GM12874 (cell line): Measurements from ENCODE around the gene MAP2K2.

Experiments
- TF ChIP-seq, protein P1 (sequence below): IDR thresholded peaks from 2 replicates; pipeline ENCODE4 v1.5.1; 2011; ENCODE audit warnings: low read depth, mild to moderate bottlenecking, control low read depth, low read length, moderate library complexity; ENCODE audit not compliant: insufficient read depth

MAP2K2 gene

DNA sequence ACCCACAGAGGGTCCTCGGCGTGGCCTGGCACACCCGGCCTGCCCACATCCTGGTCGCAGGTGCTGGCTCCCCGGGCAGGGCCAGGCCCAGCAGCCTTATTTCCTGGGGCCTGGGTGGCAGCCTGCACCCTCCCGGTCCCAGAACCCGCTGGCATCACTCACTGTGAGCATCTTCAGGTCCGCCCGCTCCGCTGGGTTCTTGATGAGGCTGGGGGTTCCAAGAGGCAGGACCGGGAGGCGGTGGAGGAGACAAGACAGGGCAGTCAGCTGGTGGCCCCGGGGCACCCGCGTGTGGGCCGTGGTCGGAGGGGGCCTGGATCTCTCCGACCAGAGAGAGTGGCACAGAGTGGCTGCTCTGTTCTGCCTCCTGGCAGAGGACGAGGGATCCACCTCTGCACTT, 29.6 kb downstream of the MAP2K2 start:
- TF ChIP-seq, protein P1, sequence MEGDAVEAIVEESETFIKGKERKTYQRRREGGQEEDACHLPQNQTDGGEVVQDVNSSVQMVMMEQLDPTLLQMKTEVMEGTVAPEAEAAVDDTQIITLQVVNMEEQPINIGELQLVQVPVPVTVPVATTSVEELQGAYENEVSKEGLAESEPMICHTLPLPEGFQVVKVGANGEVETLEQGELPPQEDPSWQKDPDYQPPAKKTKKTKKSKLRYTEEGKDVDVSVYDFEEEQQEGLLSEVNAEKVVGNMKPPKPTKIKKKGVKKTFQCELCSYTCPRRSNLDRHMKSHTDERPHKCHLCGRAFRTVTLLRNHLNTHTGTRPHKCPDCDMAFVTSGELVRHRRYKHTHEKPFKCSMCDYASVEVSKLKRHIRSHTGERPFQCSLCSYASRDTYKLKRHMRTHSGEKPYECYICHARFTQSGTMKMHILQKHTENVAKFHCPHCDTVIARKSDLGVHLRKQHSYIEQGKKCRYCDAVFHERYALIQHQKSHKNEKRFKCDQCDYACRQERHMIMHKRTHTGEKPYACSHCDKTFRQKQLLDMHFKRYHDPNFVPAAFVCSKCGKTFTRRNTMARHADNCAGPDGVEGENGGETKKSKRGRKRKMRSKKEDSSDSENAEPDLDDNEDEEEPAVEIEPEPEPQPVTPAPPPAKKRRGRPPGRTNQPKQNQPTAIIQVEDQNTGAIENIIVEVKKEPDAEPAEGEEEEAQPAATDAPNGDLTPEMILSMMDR, result no peak

DNA sequence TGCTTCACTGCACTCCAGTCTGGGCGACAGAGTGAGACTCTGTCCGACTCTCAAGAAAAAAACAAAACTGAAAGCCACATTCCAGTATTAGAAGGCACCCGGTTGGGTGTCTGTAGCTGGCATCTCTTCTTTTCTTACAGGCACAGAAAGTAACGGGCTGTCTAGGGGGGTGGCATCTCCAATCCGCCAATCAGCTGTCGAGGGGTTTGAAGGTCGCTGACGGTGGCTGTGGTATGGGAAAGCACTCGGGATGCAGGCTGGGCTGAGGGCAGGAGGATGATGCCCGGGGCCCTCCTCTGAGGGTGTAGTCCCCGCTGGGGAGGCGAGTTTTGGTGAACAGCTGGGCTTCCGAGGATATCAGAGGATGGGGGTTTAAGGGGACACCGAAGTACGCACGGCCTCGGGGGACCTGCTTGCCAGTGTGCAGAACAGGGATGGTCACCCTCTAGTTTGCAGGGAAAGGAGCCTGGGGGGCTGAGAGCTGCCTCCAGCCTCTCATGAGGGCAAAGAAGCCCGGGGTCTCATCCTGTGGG, 30.2 kb downstream of the MAP2K2 start:
- TF ChIP-seq, protein P1, result no peak

DNA sequence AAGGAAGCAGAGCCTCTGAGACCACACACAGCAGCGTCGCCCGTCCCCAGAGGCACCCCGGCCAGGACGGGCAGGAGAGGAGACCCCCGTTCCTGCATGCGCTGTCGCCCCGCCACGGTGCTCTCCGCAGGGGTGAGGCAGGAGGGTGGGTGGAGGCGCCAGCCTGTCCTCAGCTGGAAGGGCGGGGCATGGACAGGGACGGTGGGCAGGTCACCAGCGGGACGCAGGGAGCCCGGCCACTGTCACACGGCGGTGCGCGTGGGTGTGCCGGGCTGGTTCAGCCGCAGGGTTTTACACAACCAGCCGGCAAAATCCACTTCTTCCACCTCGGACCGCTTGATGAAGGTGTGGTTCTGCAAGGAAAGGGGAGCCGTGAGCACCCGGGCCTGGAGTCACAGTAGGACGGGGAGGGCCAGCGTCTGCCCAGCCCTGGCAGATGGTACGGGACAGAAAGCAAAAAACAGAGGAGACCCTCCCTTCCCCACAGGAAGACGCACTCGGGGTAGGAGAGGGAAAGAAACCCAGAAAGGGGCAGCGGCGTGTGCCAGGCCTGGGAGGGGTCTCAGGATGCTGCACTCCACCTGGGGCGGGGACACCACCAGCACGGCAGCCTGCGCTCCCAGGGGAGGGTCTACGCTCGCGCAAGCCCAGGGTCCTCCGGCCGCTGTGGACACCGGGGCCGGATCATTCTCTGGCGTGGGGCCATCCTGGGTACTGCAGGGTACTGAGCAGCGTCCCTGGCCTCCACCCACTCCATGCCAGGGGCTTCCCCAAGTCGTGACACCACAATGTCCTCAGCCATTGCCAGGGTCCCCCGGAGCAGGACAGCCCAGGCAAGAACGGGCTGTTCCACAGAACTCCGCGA, 33.3 kb downstream of the MAP2K2 start:
- TF ChIP-seq, protein P1, result no peak

DNA sequence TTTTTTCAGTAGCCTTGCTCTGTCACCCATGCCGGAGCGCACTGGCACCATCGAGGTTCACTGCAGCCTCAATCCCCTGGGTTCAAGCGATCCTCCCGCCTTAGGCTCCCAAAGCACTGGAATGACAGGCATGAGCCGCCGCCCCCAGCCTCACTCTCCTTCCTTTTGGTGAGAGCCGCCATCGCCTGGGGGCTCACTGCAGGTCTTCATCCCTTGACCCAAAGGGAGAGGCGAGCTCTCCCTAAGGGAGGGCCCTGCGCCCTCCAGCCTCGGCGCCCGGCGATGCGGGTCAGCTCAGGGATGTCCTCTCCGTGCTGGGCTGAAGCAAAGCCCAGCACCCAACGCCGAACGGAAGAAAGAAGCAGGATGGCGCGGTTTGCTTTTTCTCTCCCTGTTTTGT, 34.0 kb downstream of the MAP2K2 start:
- TF ChIP-seq, protein P1, result no peak

DNA sequence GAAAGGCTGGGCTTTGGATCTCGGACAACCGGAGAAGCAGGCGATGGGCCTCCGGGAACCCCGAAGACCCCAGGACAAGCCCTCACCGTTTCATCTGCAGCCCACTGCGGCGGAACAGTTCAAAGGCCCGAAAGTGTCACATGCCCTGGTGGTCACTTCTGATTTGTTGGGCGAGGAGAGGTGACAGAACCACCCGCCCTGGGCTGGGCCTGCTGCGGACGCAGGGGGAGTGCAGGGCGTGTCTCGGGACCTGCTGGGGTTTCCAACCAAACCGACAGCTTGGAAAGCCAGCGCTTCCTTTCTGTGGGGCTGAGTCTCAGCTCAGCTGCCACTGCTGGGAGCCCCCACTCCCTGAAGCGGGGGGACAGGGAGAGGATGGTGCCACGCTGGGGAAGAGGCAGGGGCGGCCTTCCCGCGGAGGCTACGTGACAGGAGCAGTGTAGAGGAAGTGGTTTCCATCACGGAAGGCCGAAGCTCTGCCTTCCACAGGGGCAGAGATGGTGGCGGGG, 34.5 kb downstream of the MAP2K2 start:
- TF ChIP-seq, protein P1, result no peak

DNA sequence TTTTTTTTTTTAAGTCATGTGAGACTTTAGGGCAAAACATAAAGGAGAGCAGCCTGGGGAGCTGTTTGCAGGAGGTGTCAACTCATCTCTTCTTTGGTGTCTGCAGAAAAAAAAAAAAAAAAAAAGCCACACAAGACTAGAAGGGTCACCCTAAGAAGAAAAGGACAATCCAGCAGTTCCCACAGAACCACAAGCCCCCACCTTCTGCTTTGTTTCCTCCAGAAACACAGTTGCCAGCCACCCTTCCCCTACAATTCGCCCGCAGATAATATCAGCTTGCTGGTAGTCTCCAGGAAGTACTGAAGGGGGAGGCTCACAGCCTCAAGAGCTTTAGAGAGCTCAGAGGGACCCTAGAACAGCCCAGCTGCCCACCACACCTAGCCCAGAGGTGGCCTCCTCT, 34.9 kb downstream of the MAP2K2 start:
- TF ChIP-seq, protein P1, result no peak

DNA sequence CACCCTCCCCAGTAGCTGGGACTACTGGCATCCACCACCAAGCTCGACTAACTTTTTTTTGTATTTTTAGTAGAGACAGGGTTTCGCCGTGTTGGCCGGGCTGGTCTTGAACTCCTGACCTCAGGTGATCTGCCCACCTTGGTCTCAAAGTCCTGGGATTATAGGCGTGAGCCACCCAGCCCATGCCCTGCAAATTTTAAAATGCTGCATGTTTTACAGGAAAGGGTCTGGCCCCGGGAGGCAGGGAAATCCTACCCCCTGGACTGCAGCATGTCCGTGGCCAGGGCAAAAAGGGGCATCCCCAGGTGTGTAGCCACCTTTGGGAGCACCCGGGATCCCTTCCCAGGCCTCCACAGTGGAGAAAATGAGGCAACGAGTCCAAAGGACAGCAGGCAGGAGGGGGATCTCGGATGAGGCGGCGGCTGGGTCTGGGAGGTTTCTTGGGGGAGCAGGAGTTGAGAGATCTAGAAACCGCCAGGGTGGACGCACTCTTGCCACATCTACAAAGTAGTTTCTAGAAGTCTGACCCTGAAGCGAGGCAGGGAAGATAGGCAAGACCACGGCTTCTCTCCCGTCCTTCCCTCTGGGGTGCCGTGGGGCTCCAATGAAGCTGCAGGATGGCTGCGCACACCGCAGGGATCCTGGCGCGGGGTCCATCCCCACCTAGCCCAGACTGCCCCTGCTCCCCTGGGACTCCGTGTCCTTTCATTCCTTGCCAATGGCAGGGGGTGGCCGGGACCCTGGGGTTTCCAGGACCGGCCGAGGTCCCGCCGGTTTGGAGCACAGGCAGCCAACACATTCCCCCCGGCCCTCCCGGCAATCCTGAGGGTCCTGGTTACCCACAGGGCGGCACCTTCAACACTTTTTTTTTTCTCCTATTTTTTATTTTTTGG, 35.9 kb downstream of the MAP2K2 start:
- TF ChIP-seq, protein P1, result no peak
